Astrocyte (in vitro differentiated cells and primary cell): ENCODE results near the gene TSPAN14. TPM values are rescaled to one million over a fixed set of nuclear protein-coding genes. Genes with fewer than 3 reads are reported as not detected.

ENCODE experiments used
- DNase-seq: peaks from one replicate; pipeline ENCODE4 v3.0.0-alpha.2; 2010; ENCODE audit warnings: low read depth
- FAIRE-seq: peaks from 2 replicates; lab custom pipeline; 2011; peaks lifted over from hg19 to GRCh38; lab: Jason Lieb, UNC
- H2AFZ ChIP-seq: 2 replicates; pipeline ENCODE4 v1.6.0; 2012; ENCODE audit warnings: low read depth, low read length, inconsistent platforms
- H3K27ac ChIP-seq: 2 replicates; pipeline ENCODE4 v1.5.1; 2011; ENCODE audit warnings: low read depth, low read length, inconsistent platforms
- H3K27me3 ChIP-seq: 2 replicates; pipeline ENCODE4 v1.6.0; 2011; ENCODE audit warnings: low read length, inconsistent platforms; ENCODE audit not compliant: insufficient read depth
- H3K36me3 ChIP-seq: 2 replicates; pipeline ENCODE4 v1.5.1; 2011; ENCODE audit warnings: low read length, inconsistent platforms; ENCODE audit not compliant: insufficient read depth
- H3K4me1 ChIP-seq: 2 replicates; pipeline ENCODE4 v1.5.1; 2011; ENCODE audit warnings: low read length, inconsistent platforms; ENCODE audit not compliant: insufficient read depth
- H3K4me2 ChIP-seq: 2 replicates; pipeline ENCODE4 v1.6.0; 2012; ENCODE audit warnings: low read length, inconsistent platforms
- H3K4me3 ChIP-seq: 2 replicates; pipeline ENCODE4 v1.5.1; 2011; ENCODE audit warnings: low read depth, mild to moderate bottlenecking, low read length, inconsistent platforms; ENCODE audit not compliant: insufficient read depth
- H3K79me2 ChIP-seq: 2 replicates; pipeline ENCODE4 v1.6.0; 2012; ENCODE audit warnings: mild to moderate bottlenecking, low read length, inconsistent platforms; ENCODE audit not compliant: insufficient read depth
- H3K9ac ChIP-seq: 2 replicates; pipeline ENCODE4 v1.6.0; 2012; ENCODE audit warnings: mild to moderate bottlenecking, low read length, inconsistent platforms
- H3K9me3 ChIP-seq: 2 replicates; pipeline ENCODE4 v1.5.1; 2012; ENCODE audit warnings: low read depth, mild to moderate bottlenecking, low read length, inconsistent platforms; ENCODE audit not compliant: insufficient read depth
- H4K20me1 ChIP-seq: 2 replicates; pipeline ENCODE4 v1.6.0; 2012; ENCODE audit warnings: low read length, inconsistent platforms; ENCODE audit not compliant: insufficient read depth
- H3K27ac Mint-ChIP-seq: one replicate; pipeline ENCODE4 v1.8.0; 2021; ENCODE audit warnings: mild to moderate bottlenecking, mixed read lengths; ENCODE audit not compliant: unreplicated experiment
- H3K27me3 Mint-ChIP-seq: one replicate; pipeline ENCODE4 v1.8.0; 2021; ENCODE audit warnings: low read depth, mixed read lengths; ENCODE audit not compliant: unreplicated experiment
- H3K36me3 Mint-ChIP-seq: one replicate; pipeline ENCODE4 v1.8.0; 2021; ENCODE audit warnings: low read depth, mixed read lengths; ENCODE audit not compliant: unreplicated experiment
- H3K4me1 Mint-ChIP-seq: one replicate; pipeline ENCODE4 v1.8.0; 2021; ENCODE audit warnings: low read depth, mixed read lengths; ENCODE audit not compliant: unreplicated experiment
- H3K4me3 Mint-ChIP-seq: one replicate; pipeline ENCODE4 v1.8.0; 2021; ENCODE audit warnings: mild to moderate bottlenecking, moderate library complexity, mixed read lengths; ENCODE audit not compliant: unreplicated experiment
- H3K9me3 Mint-ChIP-seq: one replicate; pipeline ENCODE4 v1.8.0; 2021; ENCODE audit warnings: mild to moderate bottlenecking, mixed read lengths; ENCODE audit not compliant: unreplicated experiment
- EZH2 ChIP-seq: IDR thresholded peaks from 2 replicates; pipeline ENCODE4 v1.6.1; 2012; ENCODE audit warnings: mild to moderate bottlenecking, low read length, inconsistent platforms; ENCODE audit not compliant: insufficient read depth
- total RNA-seq: library from RNA; stranded (reverse); gene quantifications from 2 replicates; pipeline ENCODE4 v1.2.1, GENCODE V29; 2021
- TF ChIP-seq, protein P1 (sequence below): IDR thresholded peaks from 2 replicates; pipeline ENCODE4 v1.5.1; 2011; ENCODE audit warnings: low read depth, mild to moderate bottlenecking, inconsistent platforms, low read length, moderate library complexity; ENCODE audit not compliant: insufficient read depth

Gene TSPAN14
- total RNA-seq, 1 donor from 2014 or later = 140 TPM

DNA sequence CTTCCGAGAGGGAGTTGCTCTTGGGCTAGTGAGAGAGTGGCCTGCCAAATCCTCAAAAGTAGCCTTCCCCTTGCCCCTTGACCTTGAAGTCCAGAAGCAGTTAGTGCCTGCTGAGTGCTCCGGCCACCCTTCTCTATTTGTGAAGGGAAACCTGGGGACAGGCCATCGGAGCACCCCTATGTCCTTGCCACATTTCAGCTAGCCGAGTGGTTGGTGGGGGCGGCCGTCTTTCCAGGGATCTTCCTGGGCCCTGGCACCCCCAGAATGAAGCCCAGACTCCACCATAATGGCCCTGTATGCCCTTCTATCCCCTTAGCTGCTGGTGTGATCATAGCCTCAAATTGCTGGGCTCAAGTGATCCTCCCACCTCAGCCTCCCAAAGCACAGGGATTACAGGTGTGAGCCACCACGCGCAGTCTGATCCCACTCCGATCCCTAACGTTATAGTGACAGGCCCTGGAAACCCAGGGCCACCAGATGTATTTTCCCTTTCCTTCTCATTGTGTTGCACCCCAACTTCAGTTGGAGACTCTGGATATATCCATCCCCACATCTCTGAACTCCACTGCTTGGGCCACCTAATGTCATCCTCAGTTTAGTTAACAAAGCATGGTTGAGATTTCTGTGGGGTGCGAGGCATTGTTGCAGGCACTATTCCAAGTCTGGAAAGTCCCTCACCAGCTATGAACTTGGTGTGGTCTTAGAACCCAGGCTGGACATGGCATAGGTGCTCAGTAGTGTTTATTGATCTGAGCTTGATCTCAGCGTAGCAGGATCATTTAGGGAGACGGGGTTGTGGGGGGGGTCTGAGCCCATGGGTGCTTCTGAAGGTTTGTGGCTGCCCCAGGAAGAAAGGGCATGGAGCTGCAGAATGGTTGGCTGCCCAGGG is 1.6 kb downstream of the TSPAN14 start:
- Mint-ChIP-seq H3K4me1 (peaks cover 45% of the 10 kb centered on the region), H3K27me3 (no peaks in the 10 kb centered on the region), H3K36me3 (peaks cover 3% of the 10 kb centered on the region), H3K9me3 (no peaks in the 10 kb centered on the region), H3K4me3 (peak overlapping the region; percentile 99), H3K27ac (peak overlapping the region; percentile 98)
- Histone ChIP-seq H3K36me3 (peaks cover 2% of the 10 kb centered on the region), H4K20me1 (peaks cover 59% of the 10 kb centered on the region), H3K4me3 (peak overlapping the region; percentile 87), H3K4me2 (peak overlapping the region; percentile 98), H3K79me2 (peaks cover 65% of the 10 kb centered on the region), H3K4me1 (peaks cover 48% of the 10 kb centered on the region), H3K9me3 (no peaks in the 10 kb centered on the region), H3K27ac (peak overlapping the region; percentile 86), H3K9ac (peak overlapping the region; percentile 94), H3K27me3 (no peaks in the 10 kb centered on the region), H2AFZ (no peak overlapping the region)
- TF ChIP-seq, protein P1, sequence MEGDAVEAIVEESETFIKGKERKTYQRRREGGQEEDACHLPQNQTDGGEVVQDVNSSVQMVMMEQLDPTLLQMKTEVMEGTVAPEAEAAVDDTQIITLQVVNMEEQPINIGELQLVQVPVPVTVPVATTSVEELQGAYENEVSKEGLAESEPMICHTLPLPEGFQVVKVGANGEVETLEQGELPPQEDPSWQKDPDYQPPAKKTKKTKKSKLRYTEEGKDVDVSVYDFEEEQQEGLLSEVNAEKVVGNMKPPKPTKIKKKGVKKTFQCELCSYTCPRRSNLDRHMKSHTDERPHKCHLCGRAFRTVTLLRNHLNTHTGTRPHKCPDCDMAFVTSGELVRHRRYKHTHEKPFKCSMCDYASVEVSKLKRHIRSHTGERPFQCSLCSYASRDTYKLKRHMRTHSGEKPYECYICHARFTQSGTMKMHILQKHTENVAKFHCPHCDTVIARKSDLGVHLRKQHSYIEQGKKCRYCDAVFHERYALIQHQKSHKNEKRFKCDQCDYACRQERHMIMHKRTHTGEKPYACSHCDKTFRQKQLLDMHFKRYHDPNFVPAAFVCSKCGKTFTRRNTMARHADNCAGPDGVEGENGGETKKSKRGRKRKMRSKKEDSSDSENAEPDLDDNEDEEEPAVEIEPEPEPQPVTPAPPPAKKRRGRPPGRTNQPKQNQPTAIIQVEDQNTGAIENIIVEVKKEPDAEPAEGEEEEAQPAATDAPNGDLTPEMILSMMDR = no peak
- TF ChIP-seq EZH2 = no peak
- FAIRE-seq (no peak), DNase-seq (no peak)

DNA sequence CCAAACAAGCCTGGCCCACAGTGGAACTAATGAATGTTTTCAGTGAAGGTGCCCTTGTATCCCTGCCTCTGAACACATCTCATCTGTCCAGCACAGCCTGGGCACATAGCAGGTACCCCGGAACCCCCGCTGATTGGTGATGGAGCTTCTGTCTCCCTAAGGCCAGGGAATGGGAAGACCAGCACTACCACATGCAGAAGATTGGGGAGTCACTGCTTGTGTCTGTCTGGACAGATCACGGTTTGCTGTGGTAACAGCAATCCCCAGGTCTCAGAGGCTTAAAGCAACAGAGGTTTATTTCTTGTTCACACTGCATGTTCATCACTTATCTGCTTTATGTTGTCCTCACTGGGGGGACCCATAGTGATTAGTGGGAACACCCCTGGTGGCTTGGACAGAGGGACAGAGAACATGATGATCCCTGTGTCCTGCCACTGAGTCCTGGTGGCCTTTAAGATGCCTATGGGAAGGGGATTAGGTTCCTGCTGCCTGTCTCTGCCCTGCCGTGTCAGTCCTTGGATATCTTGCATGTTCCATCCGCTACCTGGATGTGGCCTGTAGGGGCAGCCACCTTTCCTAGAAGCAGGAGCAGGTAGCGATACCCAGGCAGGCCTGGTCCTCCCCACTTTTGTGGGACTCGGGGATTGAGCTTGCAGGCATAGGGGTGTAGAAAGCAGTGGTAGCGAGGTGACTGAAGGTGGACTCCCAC is 3.6 kb downstream of the TSPAN14 start:
- Histone ChIP-seq H2AFZ (no peak overlapping the region), H3K4me3 (no peak overlapping the region), H3K36me3 (peaks cover 2% of the 10 kb centered on the region), H3K4me1 (peaks cover 65% of the 10 kb centered on the region), H3K79me2 (peaks cover 85% of the 10 kb centered on the region), H3K9ac (no peak overlapping the region), H3K4me2 (peak overlapping the region; percentile 62), H4K20me1 (peaks cover 79% of the 10 kb centered on the region), H3K27ac (peak overlapping the region; percentile 4), H3K27me3 (no peaks in the 10 kb centered on the region), H3K9me3 (no peaks in the 10 kb centered on the region)
- H3K36me3 Mint-ChIP-seq = peaks cover 5% of the 10 kb centered on the region
- H3K4me3 Mint-ChIP-seq = peak overlapping the region; percentile 69
- no peak for DNase-seq
- no peaks in the 10 kb centered on the region for H3K9me3 Mint-ChIP-seq
- TF ChIP-seq EZH2 = no peak
- TF ChIP-seq, protein P1 = no peak
- H3K27ac Mint-ChIP-seq = peak overlapping the region; percentile 41
- H3K27me3 Mint-ChIP-seq = no peaks in the 10 kb centered on the region
- FAIRE-seq = no peak
- peaks cover 64% of the 10 kb centered on the region for H3K4me1 Mint-ChIP-seq
